Vagina (tissue), 2 donors: Measurements from ENCODE around the gene CSRP2.

ENCODE experiments used
- CTCF ChIP-seq, 3 experiments: fragments of 450-650 bp in 2 of 3; fragments of 200-600 bp in 1 of 3; sonication (generic) in 1 of 3; IDR thresholded peaks; one replicate each; pipeline ENCODE4 v1.5.1; 2017 to 2019; ENCODE audit warnings: antibody characterized with exemption in 3 of 3, mild to moderate bottlenecking in 2 of 3, moderate library complexity in 2 of 3
- POLR2A ChIP-seq, 2 donors: fragments of 450-650 bp; IDR thresholded peaks; one replicate each; pipeline ENCODE4 v1.6.1; 2017; ENCODE audit warnings: antibody characterized with exemption in 2 of 2, mild to moderate bottlenecking in 2 of 2, moderate library complexity in 2 of 2

GRCh38 chr12:76866151-76866567 lies 12.7 kb downstream of the CSRP2 start:
- no peak for TF ChIP-seq CTCF (IDR thresholded peaks at IDR 0.05)
- TF ChIP-seq POLR2A (IDR thresholded peaks at IDR 0.05), result no peak
